ENCODE data around the gene KRTAP10-6. TPM values are rescaled to one million over a fixed set of nuclear protein-coding genes. Genes with fewer than 3 reads are reported as not detected.

KRTAP10-6 gene
- total RNA-seq, 1 experiment from 2014 or later: 0.39 TPM

DNA sequence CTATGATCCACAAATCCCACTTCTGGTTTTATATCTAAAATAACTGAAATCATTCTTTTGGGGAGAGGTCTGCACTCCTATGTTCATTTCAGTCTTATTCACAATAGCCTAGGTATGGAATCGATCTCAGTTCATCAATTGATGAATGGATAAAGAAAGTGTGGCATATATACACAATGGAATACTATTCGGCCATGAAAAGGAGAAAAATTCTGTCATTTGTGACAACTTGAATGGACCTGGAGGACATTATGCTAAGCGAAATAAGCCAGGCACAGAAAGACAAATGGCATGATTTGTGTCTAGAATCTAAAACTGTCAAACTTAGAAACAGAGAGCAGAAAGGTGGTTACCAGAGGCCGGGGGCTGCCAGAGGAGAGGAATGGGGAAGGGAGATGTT lies 14.2 kb upstream of the KRTAP10-6 start:
- BruUV-seq (replicated peaks): no TSS peak
- no peak for DNase-seq (ENCODE audit: low spot score)
- Histone ChIP-seq H3K27ac (ENCODE audit: low read depth, low read length, poor library complexity, severe bottlenecking) (no peak overlapping the region), H3K9me3 (ENCODE audit: low read depth, low read length, poor library complexity, severe bottlenecking) (peaks cover 20% of the 10 kb centered on the region), H3K36me3 (ENCODE audit: insufficient read depth, low read length, poor library complexity, severe bottlenecking) (no peaks in the 10 kb centered on the region), H3K27me3 (replicated peaks; ENCODE audit: insufficient read depth, low read depth, low read length, poor library complexity) (no peaks in the 10 kb centered on the region), H3K4me3 (ENCODE audit: low read depth, low read length, poor library complexity, severe bottlenecking) (no peak overlapping the region), H3K4me1 (ENCODE audit: insufficient read depth, low read length, poor library complexity, severe bottlenecking) (no peaks in the 10 kb centered on the region)
- ChIA-PET POLR2A (ENCODE audit: low non-redundant PET) (no interaction called here), CTCF (no interaction called here)
- intact Hi-C loops (cut with micrococcal nuclease; ENCODE audit: unreplicated experiment): loop anchor here (10.0 kb wide), 1 partner anchor 62 kb away; the partner anchor contains the start of gene KRTAP10-1
- TF ChIP-seq EZH2 (IDR thresholded peaks at IDR 0.05; ENCODE audit: borderline replicate concordance, low read depth, low read length, poor library complexity, severe bottlenecking): no peak
- TF ChIP-seq, protein P1, sequence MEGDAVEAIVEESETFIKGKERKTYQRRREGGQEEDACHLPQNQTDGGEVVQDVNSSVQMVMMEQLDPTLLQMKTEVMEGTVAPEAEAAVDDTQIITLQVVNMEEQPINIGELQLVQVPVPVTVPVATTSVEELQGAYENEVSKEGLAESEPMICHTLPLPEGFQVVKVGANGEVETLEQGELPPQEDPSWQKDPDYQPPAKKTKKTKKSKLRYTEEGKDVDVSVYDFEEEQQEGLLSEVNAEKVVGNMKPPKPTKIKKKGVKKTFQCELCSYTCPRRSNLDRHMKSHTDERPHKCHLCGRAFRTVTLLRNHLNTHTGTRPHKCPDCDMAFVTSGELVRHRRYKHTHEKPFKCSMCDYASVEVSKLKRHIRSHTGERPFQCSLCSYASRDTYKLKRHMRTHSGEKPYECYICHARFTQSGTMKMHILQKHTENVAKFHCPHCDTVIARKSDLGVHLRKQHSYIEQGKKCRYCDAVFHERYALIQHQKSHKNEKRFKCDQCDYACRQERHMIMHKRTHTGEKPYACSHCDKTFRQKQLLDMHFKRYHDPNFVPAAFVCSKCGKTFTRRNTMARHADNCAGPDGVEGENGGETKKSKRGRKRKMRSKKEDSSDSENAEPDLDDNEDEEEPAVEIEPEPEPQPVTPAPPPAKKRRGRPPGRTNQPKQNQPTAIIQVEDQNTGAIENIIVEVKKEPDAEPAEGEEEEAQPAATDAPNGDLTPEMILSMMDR (conservative IDR thresholded peaks at IDR 0.05; ENCODE audit: low read depth, low read length): no peak

- Histone ChIP-seq H3K27ac (ENCODE audit: low read depth, low read length, poor library complexity, severe bottlenecking) (no peak overlapping the region), H3K4me1 (ENCODE audit: insufficient read depth, low read length, poor library complexity, severe bottlenecking) (no peaks in the 10 kb centered on the region), H3K27me3 (replicated peaks; ENCODE audit: insufficient read depth, low read depth, low read length, poor library complexity) (no peaks in the 10 kb centered on the region), H3K9me3 (ENCODE audit: low read depth, low read length, poor library complexity, severe bottlenecking) (no peaks in the 10 kb centered on the region), H3K36me3 (ENCODE audit: insufficient read depth, low read length, poor library complexity, severe bottlenecking) (no peaks in the 10 kb centered on the region), H3K4me3 (ENCODE audit: low read depth, low read length, poor library complexity, severe bottlenecking) (no peak overlapping the region)
- BruUV-seq (replicated peaks): no TSS peak
- CTCF ChIA-PET: no interaction called here
- TF ChIP-seq, protein P1 (conservative IDR thresholded peaks at IDR 0.05; ENCODE audit: low read depth, low read length): no peak
- TF ChIP-seq EZH2 (IDR thresholded peaks at IDR 0.05; ENCODE audit: borderline replicate concordance, low read depth, low read length, poor library complexity, severe bottlenecking): no peak
- intact Hi-C loops (cut with micrococcal nuclease; ENCODE audit: unreplicated experiment): loop anchor here (10.0 kb wide), 1 partner anchor 59 kb away; the partner anchor contains the start of gene KRTAP10-1
- POLR2A ChIA-PET (ENCODE audit: low non-redundant PET): no interaction called here
- no peak for DNase-seq (ENCODE audit: low spot score)
These were observed 11.6 kb upstream of the KRTAP10-6 start for GRCh38 chr21:44603911-44604310.

- H3K27ac ChIP-seq (ENCODE audit: low read depth, low read length, poor library complexity, severe bottlenecking): no peak overlapping the region
- BruUV-seq (replicated peaks): no TSS peak
- no peak for DNase-seq (ENCODE audit: low spot score)
- H3K27me3 ChIP-seq (replicated peaks; ENCODE audit: insufficient read depth, low read depth, low read length, poor library complexity): no peaks in the 10 kb centered on the region
- no peaks in the 10 kb centered on the region for H3K4me1 ChIP-seq (ENCODE audit: insufficient read depth, low read length, poor library complexity, severe bottlenecking)
- H3K36me3 ChIP-seq (ENCODE audit: insufficient read depth, low read length, poor library complexity, severe bottlenecking): no peaks in the 10 kb centered on the region
- ChIA-PET POLR2A (ENCODE audit: low non-redundant PET) (no interaction called here), CTCF (no interaction called here)
- TF ChIP-seq, protein P1 (conservative IDR thresholded peaks at IDR 0.05; ENCODE audit: low read depth, low read length): no peak
- TF ChIP-seq EZH2 (IDR thresholded peaks at IDR 0.05; ENCODE audit: borderline replicate concordance, low read depth, low read length, poor library complexity, severe bottlenecking): no peak
- no peak overlapping the region for H3K4me3 ChIP-seq (ENCODE audit: low read depth, low read length, poor library complexity, severe bottlenecking)
- intact Hi-C loops (cut with micrococcal nuclease; ENCODE audit: unreplicated experiment): loop anchor here (10.0 kb wide), 1 partner anchor 58 kb away; the partner anchor contains the start of gene KRTAP10-1
- peaks cover 3% of the 10 kb centered on the region for H3K9me3 ChIP-seq (ENCODE audit: low read depth, low read length, poor library complexity, severe bottlenecking)
These were observed 11.0 kb upstream of the KRTAP10-6 start for GRCh38 chr21:44603109-44603875.
